ENCODE measurements around the gene LINC00305. TPM values are rescaled to one million over a fixed set of nuclear protein-coding genes. Genes with fewer than 3 reads are reported as not detected.

The LINC00305 gene
- total and polyA plus RNA-seq, 2 of the 13 experiments (the other 11 are each of a cell fraction or from before 2014, with no cell fraction given): not detected

DNA sequence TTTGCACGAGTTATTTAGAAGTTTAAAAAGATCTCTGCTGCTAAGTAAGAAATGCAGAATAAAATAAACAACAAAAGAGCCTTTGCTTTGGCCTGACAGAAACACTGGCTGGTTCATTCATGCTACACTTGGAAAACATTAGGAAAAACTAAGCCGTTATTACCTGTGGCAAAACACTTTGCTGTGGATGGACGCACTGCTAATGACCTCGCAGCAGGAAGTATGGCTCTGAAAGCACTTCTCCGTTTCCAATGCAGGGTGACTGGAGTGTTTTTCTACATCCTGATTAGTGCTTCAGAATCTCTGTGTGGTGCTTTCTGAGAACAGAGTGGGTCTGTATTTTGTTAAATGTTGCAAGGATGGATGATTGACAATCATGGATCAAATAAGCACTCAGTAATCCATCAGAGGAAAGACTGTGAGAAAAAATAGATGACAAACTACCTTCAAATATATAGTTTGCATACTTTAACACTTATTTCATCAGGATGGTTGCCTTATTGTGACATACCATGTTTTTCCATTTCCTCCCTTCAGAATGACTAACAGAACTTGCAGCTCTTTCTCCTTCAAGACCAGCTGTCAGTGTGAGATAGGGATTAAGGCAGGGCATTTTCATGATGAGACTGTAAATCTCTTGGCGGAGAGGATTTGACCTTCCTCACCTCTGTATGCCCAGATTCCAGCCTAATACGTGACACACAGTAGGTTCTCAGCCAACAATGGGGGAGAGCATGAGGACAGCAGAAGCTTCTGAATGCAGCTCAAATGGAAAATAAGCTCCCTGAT is 38.0 kb downstream of the LINC00305 start:
- POLR2A ChIA-PET: no interaction called here
- CTCF ChIA-PET (ENCODE audit: low intra/inter-chr PET ratio, low total read pairs): no interaction called here

DNA sequence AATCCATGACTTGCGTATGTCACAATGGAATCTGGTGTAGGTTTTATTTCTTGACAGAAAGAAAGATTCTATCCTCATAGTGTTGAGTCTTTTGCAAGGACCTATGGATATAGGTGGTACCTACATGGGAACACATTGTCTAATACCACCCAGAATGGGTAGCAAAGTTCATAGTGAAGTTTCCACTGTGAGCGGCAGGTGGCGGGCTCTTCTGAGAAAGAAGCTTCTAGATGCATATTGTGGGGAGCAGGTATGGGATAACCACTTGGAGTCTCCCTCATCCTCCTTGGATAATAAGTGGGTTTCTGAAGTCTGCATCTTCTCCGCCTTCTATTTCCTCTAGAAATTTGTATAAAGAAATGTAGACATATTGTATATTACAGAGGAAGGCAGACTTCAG is 44.9 kb downstream of the LINC00305 start:
- intact Hi-C loops (cut with micrococcal nuclease; ENCODE audit: unreplicated experiment): loop anchor here (2.0 to 5.0 kb wide), 2 partner anchors 305 to 1333 kb away; no protein-coding TSS in a partner anchor
- 3% methylated on average over 4 of the region's 4 CpGs for whole genome bisulfite sequencing (ENCODE audit: low lambda C conversion rate)
- Histone ChIP-seq H2AFZ (ENCODE audit: low read length) (no peak overlapping the region), H3K27ac (ENCODE audit: extremely low read length, insufficient read depth, low read length) (no peak overlapping the region), H3K36me3 (replicated peaks in 1 of 2; ENCODE audit: control insufficient read depth in 1 of 2, insufficient read depth in 2 of 2, low read length in 2 of 2) (no peaks in the 10 kb centered on the region), H3K27me3 (ENCODE audit: control insufficient read depth in 1 of 2, insufficient read depth in 2 of 2, low read length in 2 of 2) (no peaks in the 10 kb centered on the region), H3K4me2 (ENCODE audit: low read depth, low read length) (no peak overlapping the region), H3K9ac (ENCODE audit: insufficient read depth, low read depth, low read length) (no peak overlapping the region), H3K79me2 (ENCODE audit: insufficient read depth, low read length) (no peaks in the 10 kb centered on the region), H3K4me3 (replicated peaks in 1 of 3; ENCODE audit: insufficient read depth in 1 of 3, low read depth in 2 of 3, low read length in 3 of 3) (no peak overlapping the region), H3K9me3 (ENCODE audit: low read length) (no peaks in the 10 kb centered on the region), H4K20me1 (ENCODE audit: insufficient read depth, low read length) (no peaks in the 10 kb centered on the region), H3K4me1 (ENCODE audit: insufficient read depth, low read length) (no peaks in the 10 kb centered on the region)
- BruUV-seq (replicated peaks): no TSS peak
- POLR2A ChIA-PET: no interaction called here
- peak; percentile 6 for DNase-seq (ENCODE audit: low spot score)
- no peak for FAIRE-seq
- TF ChIP-seq, protein P1, sequence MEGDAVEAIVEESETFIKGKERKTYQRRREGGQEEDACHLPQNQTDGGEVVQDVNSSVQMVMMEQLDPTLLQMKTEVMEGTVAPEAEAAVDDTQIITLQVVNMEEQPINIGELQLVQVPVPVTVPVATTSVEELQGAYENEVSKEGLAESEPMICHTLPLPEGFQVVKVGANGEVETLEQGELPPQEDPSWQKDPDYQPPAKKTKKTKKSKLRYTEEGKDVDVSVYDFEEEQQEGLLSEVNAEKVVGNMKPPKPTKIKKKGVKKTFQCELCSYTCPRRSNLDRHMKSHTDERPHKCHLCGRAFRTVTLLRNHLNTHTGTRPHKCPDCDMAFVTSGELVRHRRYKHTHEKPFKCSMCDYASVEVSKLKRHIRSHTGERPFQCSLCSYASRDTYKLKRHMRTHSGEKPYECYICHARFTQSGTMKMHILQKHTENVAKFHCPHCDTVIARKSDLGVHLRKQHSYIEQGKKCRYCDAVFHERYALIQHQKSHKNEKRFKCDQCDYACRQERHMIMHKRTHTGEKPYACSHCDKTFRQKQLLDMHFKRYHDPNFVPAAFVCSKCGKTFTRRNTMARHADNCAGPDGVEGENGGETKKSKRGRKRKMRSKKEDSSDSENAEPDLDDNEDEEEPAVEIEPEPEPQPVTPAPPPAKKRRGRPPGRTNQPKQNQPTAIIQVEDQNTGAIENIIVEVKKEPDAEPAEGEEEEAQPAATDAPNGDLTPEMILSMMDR (CRISPR knock-in tag; IDR thresholded peaks at IDR 0.05): peak; percentile 47
- TF ChIP-seq FOXJ3 (CRISPR knock-in tag; IDR thresholded peaks at IDR 0.05; ENCODE audit: borderline replicate concordance) (no peak), HNF4G (IDR thresholded peaks at IDR 0.05; ENCODE audit: borderline replicate concordance, low read depth, low read length) (peak; percentile 40; the same call in 1 of the 2 replicates), HNF4G (CRISPR knock-in tag; IDR thresholded peaks at IDR 0.05; ENCODE audit: borderline replicate concordance, low read depth) (no peak), ZNF484 (CRISPR knock-in tag; IDR thresholded peaks at IDR 0.05; ENCODE audit: borderline replicate concordance, low read depth) (no peak), SMC3 (IDR thresholded peaks at IDR 0.05; ENCODE audit: low read length) (peak; percentile 27; the same call in 1 of the 2 replicates), HNF4A (CRISPR knock-in tag; IDR thresholded peaks at IDR 0.05) (peak; percentile 42; the same call in 1 of the 2 replicates), KLF6 (CRISPR knock-in tag; IDR thresholded peaks at IDR 0.05) (no peak), STAG1 (CRISPR knock-in tag; IDR thresholded peaks at IDR 0.05) (peak; percentile 40; the same call in 1 of the 2 replicates)
- in situ Hi-C loops (cut with HindIII; ENCODE audit: extremely low pct_ligation_motif_present, low pct_unique_long_range_greater_than_20kb): no loop called here
- CTCF ChIA-PET (ENCODE audit: low intra/inter-chr PET ratio, low total read pairs): no interaction called here
- peak; percentile 81 for ATAC-seq

More for the DNA sequence above, 38.0 kb downstream of the LINC00305 start:
- Histone ChIP-seq H2AFZ (ENCODE audit: low read length) (no peak overlapping the region), H3K27me3 (ENCODE audit: control insufficient read depth in 1 of 2, insufficient read depth in 2 of 2, low read length in 2 of 2) (no peaks in the 10 kb centered on the region), H3K4me1 (ENCODE audit: insufficient read depth, low read length) (no peaks in the 10 kb centered on the region), H3K36me3 (replicated peaks in 1 of 2; ENCODE audit: control insufficient read depth in 1 of 2, insufficient read depth in 2 of 2, low read length in 2 of 2) (no peaks in the 10 kb centered on the region), H3K79me2 (ENCODE audit: insufficient read depth, low read length) (no peaks in the 10 kb centered on the region), H3K9me3 (ENCODE audit: low read length) (no peaks in the 10 kb centered on the region), H3K9ac (ENCODE audit: insufficient read depth, low read depth, low read length) (no peak overlapping the region), H3K27ac (ENCODE audit: extremely low read length, insufficient read depth, low read length) (no peak overlapping the region), H3K4me2 (ENCODE audit: low read depth, low read length) (no peak overlapping the region), H4K20me1 (ENCODE audit: insufficient read depth, low read length) (no peaks in the 10 kb centered on the region), H3K4me3 (replicated peaks in 1 of 3; ENCODE audit: insufficient read depth in 1 of 3, low read depth in 2 of 3, low read length in 3 of 3) (no peak overlapping the region)
- TF ChIP-seq KLF15 (CRISPR knock-in tag; IDR thresholded peaks at IDR 0.05; ENCODE audit: borderline replicate concordance) (no peak), ZNF558 (CRISPR knock-in tag; IDR thresholded peaks at IDR 0.05; ENCODE audit: borderline replicate concordance) (no peak), GFI1 (CRISPR knock-in tag; IDR thresholded peaks at IDR 0.05; ENCODE audit: borderline replicate concordance) (no peak), SOX5 (CRISPR knock-in tag; IDR thresholded peaks at IDR 0.05; ENCODE audit: borderline replicate concordance) (no peak), ZNF546 (CRISPR knock-in tag; conservative IDR thresholded peaks at IDR 0.05) (no peak), CEBPB (IDR thresholded peaks at IDR 0.05; ENCODE audit: borderline replicate concordance, low read depth, low read length) (peak; percentile 10; the same call in 1 of the 2 replicates)
- TF ChIP-seq, protein P2, sequence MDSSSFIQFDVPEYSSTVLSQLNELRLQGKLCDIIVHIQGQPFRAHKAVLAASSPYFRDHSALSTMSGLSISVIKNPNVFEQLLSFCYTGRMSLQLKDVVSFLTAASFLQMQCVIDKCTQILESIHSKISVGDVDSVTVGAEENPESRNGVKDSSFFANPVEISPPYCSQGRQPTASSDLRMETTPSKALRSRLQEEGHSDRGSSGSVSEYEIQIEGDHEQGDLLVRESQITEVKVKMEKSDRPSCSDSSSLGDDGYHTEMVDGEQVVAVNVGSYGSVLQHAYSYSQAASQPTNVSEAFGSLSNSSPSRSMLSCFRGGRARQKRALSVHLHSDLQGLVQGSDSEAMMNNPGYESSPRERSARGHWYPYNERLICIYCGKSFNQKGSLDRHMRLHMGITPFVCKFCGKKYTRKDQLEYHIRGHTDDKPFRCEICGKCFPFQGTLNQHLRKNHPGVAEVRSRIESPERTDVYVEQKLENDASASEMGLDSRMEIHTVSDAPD (CRISPR knock-in tag; IDR thresholded peaks at IDR 0.05): no peak
- DNase-seq (ENCODE audit: low spot score) (no peak), FAIRE-seq (no peak), ATAC-seq (no peak)
- intact Hi-C loops (cut with micrococcal nuclease; ENCODE audit: unreplicated experiment): no loop called here
- in situ Hi-C loops (cut with HindIII; ENCODE audit: extremely low pct_ligation_motif_present, low pct_unique_long_range_greater_than_20kb): no loop called here
- no TSS peak for BruUV-seq (replicated peaks)
- 5% methylated on average over 7 of the region's 7 CpGs for WGBS (ENCODE audit: low lambda C conversion rate)
